H7 (cell line): ENCODE results near the gene FOXN3. TPM values are rescaled to one million over a fixed set of nuclear protein-coding genes. Genes with fewer than 3 reads are reported as not detected.
A peak's percentile ranks its signal among the peaks of the same experiment; 100 is the strongest.

Source experiments
- DNase-seq: peaks from one replicate; pipeline ENCODE4 v3.0.0; 2012
- H3K27me3 ChIP-seq: 2 replicates; pipeline ENCODE4 v1.6.0; 2011; ENCODE audit warnings: mild to moderate bottlenecking, low read length; ENCODE audit not compliant: control insufficient read depth, insufficient read depth
- H3K36me3 ChIP-seq: replicated peaks from 2 replicates; pipeline ENCODE4 v1.5.1; 2011; ENCODE audit warnings: low read length; ENCODE audit not compliant: control insufficient read depth, insufficient read depth
- H3K4me3 ChIP-seq: 2 replicates; pipeline ENCODE4 v1.5.1; 2011; ENCODE audit warnings: low read depth, mild to moderate bottlenecking, control low read depth, low read length, moderate library complexity; ENCODE audit not compliant: insufficient read depth
- total RNA-seq: library from RNA; depleted of rRNA; stranded (reverse); fragments of >200 nt; shearing (Covaris generic); gene quantifications from 2 replicates; pipeline ENCODE4 v1.2.3, GENCODE V29; 2014

FOXN3 gene
- total RNA-seq, 1 experiment from 2014 or later, result 64.6 TPM

DNA sequence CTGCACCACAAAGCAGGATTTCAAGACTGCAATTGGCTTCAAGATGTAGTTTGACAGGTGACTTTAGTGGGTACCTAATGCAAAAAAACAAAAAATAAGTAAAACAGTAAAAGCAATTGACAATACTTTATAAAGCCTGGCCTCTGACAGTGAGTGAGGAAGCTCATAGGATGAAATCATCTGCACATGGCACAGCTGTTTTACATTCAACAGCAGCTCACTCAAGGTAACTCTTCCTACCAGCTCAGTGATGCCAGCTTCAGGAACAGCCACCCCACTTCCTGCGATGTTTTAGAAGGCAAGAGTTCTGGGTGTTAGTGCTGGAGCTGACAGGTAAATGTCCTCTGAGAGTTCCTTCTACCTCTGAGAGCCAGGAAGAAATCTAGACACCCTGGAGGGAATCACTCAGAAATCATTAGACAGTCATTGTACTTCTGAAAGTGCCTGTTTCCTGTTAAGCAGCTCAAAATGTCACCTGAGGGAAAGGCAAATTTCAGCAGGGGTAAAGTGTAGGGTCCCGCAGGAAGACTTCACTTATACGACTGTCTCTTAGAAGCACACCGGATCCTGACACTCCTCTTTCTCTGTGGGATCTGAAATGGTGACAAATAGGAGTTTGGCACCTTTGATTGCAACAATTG is 99.9 kb downstream of the FOXN3 start:
- no peak for DNase-seq
- Histone ChIP-seq H3K27me3 (no peaks in the 10 kb centered on the region), H3K4me3 (no peak overlapping the region), H3K36me3 (peaks cover 1% of the 10 kb centered on the region)

DNA sequence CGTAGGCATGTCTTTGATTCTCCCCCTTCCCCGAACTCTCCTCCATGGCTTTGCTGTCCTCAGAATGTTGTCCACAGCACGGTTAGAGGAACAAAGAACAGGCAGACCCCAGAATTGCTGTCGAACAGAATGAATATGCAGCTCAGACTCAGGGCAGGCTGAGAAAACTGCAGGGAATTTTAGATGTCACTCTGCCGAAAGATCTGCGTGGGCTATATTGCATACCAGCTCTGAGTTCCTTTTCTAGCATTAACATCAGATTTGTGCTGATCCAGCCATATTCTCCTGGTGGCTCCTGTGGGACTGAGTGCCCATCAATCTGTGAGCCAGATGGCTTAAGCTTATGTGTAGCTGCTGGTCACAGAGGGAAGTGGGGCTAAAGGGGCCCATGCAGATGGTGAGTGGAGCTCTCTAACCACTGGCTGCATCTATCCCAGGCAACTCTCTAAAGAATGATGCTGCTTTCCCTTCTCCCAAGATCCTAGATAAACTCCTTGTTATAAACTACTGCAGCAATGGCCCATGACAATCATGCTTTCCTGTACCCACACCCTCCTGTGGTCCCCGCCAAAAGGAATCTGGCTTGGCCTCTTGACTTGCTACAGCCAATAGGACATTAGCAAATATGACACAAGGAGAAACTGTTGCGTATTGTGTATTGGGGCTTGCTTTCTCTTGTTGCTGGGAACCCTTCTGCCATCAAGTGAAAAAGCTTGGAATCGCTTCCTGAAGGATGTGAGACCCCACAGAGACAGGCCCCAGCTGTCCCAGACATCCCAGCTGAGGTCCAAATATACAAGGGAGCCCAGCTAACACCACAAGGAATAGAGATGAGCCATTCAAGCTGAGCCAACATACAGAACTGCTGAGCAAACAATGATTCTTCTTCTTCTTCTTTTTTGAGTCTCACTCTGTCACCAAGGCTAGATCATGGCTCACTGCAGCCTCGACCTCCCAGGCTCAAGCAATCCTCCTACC is 101.3 kb downstream of the FOXN3 start:
- H3K4me3 ChIP-seq, result no peak overlapping the region
- peaks cover 1% of the 10 kb centered on the region for H3K36me3 ChIP-seq

DNA sequence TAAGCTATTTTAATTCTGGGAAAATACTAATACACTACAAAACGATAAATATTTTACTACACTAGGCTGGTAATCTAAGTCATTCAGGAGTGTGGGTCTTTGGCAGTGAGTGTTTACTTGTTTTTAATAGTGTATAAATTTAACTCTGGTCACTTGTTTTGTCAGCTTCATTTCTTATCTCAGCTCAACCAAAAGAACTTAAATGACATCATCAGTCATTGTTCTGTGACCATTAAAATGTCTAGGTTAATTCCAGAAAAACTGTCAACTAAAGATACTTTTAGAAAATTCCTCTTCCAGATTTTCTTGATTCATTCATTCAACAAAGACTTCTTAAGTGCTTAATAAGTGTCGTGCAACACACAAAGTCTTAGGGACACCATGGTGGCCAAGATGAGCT is 102.8 kb downstream of the FOXN3 start:
- no peaks in the 10 kb centered on the region for H3K27me3 ChIP-seq
- no peak for DNase-seq
- peaks cover 1% of the 10 kb centered on the region for H3K36me3 ChIP-seq
- H3K4me3 ChIP-seq, result no peak overlapping the region

More for the DNA sequence above, 101.3 kb downstream of the FOXN3 start:
- no peak for DNase-seq
- H3K27me3 ChIP-seq, result no peaks in the 10 kb centered on the region

DNA sequence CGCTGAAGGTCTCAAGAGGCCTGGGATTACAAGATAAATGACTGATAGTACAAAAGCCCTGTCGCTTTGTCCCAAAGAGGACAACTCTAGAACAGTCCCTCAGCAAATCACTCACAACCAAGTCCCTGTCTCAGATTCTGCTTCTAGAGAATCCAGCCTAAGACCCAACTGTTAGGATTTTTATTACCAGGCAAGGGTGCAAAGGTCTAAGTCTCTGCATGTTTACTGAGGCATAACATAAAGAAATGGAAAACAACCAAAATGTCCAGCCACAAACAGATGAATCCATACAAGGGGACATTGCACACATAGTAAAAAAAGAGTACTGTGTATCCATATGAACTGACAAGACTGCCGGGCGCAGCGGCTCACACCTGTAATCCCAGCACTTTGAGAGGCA is 104.1 kb downstream of the FOXN3 start:
- H3K36me3 ChIP-seq, result peaks cover 1% of the 10 kb centered on the region
- H3K4me3 ChIP-seq, result no peak overlapping the region
- DNase-seq, result no peak
- no peaks in the 10 kb centered on the region for H3K27me3 ChIP-seq

DNA sequence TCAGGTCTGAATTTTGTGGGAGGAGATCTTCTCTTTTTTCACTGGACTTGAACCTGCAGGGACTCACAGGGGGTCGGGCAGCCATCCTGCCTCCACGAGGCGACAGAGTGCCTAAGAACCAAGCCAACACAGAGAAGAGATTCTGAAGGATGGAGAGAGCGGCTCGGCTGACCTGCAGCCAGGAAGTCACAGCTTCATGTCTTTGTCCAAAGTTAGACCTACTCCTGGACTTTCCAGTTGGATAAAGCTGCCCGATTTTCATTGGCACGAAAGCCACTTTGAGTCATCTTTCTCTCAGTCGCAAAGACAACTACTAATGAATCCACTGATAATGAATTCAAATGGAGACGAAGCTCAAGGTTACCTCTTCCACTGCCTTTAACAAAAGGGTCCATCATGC is 106.8 kb downstream of the FOXN3 start:
- no peaks in the 10 kb centered on the region; the same call in 1 of the 2 replicates for H3K36me3 ChIP-seq
- no peak for DNase-seq

DNA sequence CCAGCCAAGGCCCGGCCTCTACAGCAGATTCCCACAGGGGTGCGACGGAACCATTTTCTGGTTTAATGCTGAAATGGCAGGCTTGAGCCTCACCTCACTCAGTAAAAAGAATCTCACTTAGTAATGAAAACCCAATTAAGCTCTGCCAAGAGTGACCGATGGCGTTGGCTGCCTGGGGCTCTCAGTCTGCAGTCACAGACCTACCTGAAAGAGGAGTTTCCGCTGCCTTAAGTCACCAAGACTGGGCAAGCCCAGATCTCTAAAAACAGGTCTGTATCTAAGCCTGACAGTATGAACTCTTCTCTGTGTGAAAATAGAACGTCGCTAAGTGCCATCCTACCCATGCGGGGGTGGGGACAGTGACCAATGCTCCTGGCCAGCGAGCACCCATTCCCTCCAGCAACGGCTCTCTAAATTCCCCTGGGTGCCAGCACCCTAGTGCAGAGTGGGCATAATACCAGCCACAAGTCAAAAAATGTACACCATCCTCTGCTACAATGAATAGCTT is 107.3 kb downstream of the FOXN3 start:
- Histone ChIP-seq H3K27me3 (no peaks in the 10 kb centered on the region), H3K36me3 (no peaks in the 10 kb centered on the region; the same call in 1 of the 2 replicates), H3K4me3 (no peak overlapping the region)
- DNase-seq, result no peak

More for the DNA sequence above, 106.8 kb downstream of the FOXN3 start:
- H3K4me3 ChIP-seq, result no peak overlapping the region
- H3K27me3 ChIP-seq, result no peaks in the 10 kb centered on the region

DNA sequence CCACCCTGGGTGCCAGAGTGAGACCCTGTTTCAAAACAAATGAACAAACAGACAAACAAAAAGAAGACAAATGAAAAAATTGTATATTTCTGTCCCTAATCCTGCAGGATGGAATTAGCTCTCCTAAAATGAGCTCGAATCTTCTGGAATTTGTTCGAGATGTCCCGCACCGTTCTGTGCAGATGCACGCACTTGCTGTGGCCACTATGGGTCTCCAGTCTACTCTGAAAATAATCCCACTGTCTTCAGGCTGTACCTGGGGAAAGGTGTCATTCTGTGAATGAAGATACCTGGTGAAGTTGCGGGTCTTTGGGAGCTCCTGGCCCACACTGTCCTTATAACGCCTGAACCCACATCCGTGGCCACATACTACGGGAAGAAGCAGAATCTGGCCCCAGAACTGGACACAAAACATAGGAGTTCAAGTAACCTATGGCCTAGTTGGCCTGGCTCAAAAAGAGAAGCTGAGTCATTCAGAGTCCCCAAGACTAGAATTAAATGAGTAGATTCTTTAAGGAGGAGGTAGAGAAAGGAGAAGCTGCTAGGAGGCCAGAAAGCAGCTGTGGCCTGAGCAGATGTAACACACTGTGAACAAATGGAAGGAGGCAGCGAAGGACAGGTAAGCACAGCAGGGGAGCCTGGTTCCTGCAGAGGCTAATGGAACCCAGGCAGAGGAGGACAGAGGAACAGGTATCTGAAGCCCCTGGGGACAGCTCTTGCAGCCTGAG is 108.6 kb downstream of the FOXN3 start:
- H3K4me3 ChIP-seq, result no peak overlapping the region
- no peaks in the 10 kb centered on the region for H3K36me3 ChIP-seq
- DNase-seq, result no peak
- H3K27me3 ChIP-seq, result no peaks in the 10 kb centered on the region

DNA sequence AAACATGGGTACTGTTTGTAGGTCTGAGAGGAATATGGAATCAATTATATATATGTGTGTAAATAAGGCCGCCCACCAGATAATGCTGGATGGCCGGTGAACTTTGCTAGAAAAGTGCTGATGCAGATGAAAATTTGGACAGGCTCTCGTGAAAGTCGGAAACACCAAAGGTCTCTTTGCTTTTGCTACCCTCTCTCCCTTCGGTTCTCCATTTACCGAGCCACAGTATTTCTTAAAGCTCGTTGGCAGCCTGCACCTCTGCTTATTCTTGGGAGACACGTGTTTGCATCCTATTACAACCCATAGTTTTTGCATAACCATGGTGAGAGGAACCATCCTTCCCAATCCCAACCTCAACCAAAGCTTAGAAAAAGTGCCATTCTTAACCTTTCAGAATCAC is 109.6 kb downstream of the FOXN3 start:
- DNase-seq, result no peak
- Histone ChIP-seq H3K36me3 (peaks cover 2% of the 10 kb centered on the region; the same call in 1 of the 2 replicates), H3K27me3 (no peaks in the 10 kb centered on the region), H3K4me3 (no peak overlapping the region)

DNA sequence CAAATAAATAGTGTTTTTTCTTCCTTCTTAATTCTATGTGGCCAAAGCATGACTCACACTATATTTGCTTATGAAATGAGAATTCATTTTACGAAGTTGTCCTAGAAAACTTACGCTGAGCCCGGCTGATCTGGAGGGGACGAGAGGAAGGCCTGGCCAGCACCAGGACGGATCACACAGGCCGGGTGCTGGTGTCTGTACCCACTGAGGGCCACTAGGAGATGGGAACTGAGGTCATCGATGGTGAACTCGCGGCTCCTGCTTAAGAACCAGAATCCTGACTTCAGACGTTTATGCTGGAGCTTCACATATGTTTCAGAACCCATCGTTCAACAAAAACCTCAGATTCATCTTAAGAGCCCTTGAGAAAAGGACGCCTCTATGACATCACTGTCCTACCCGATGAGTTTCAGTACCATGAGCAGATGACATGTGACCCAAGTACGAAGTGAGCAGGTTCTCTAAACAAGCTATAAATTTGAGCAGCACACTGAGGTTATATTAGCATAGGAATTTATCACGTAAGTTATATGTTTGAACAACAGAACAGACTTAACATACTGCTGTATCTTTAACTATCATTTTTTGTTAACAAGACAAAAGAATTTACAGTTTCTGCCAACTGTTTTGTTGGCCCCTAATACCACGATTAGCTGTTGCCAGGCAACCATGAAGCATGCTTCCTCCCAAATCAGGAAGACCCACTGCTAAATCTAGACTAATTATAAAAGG is 111.9 kb downstream of the FOXN3 start:
- Histone ChIP-seq H3K27me3 (no peaks in the 10 kb centered on the region), H3K4me3 (no peak overlapping the region), H3K36me3 (peaks cover 4% of the 10 kb centered on the region; the same call in 1 of the 2 replicates)
- no peak for DNase-seq

DNA sequence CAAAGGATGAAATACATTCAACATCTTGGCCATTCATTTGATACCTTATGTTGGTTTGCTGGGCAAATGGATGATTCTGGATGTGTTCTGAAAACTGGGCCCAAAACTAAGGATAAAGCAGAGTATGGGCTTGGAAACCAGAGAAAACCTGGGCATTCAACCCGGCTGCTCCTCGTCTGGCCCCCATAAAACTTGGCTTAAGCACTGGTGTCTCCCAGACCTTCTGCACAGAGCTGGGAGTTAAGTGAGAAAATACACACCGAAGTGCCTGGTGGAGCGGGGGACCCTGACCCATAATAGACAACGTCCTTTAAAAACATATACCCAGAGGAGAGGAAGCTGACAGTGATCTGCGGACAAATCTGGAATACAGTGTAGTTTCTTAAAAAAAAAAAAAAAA is 112.5 kb downstream of the FOXN3 start:
- Histone ChIP-seq H3K36me3 (peaks cover 4% of the 10 kb centered on the region), H3K4me3 (no peak overlapping the region), H3K27me3 (no peaks in the 10 kb centered on the region)
- DNase-seq, result no peak

DNA sequence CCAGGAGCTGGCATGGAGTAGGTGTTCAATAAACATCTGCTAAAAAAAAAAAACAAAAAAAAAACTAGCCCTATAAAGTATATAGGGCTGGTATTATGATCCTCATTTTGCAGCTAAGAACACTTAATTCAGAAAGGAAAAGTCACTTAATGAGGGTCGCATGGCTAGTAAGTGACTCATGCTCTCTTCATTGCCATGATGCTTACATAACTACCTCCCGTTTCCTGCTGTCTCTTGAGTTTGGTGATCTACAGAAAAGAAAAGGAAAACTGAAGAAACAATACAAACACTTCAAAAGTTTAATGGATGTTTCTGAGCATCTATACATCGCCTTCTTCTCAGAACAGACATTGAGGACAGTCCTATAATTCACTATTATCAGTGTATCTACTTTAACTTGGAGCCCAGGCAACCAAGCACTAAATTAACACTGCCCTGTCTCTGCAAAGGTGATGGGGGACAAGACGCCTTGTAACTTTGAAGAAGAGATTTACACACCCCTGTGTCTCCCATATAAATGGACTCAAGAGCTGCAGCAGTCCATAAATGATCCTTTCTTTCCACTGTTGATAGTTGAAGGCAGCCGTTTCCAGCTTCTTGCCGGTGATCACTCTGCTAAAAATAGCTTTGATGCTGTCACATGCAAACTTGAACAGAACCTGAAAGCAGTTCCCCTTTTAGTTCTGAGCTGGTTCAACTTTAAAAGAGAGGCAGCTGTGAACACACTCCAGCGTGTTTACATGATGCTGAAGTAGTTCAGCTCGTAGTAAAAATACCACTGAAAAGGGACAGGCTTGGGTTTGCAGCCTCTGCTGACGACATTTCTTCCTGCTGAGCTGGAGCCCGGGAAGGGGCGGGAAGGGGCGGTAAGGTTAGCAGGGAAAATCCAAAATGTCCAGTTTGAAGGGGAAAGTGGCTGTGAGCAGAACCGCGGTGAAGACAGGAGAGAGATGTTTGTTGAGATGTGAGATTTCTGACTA is 113.3 kb downstream of the FOXN3 start:
- Histone ChIP-seq H3K27me3 (no peaks in the 10 kb centered on the region), H3K4me3 (no peak overlapping the region), H3K36me3 (peaks cover 6% of the 10 kb centered on the region)
- DNase-seq, result peak; percentile 28

DNA sequence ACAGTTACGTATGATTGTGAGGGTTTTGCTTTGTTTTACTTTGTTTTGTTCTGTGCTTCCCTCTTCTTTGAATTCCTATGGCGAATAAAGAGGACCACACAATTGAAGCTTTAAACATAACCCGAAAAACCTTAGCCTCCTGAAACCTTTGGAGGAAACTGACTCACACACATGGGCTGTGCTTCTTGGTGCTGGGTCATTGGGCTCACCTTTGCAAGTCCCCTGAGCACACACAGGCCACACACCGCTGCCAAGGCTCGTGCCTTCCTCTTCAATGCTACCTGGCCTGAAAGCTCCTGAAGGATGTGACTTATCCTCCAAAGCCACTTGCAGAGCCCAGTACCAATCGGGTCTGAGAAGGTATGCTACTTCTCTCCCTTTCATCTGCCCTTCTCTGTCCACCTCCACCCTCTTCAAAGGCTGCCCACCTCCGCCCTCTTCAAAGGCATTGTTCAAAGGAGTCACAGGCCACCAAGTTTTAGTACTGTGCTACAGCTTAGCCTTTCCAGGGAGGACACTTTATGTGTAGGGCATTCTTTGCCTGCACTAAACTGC is 114.6 kb downstream of the FOXN3 start:
- peaks cover 6% of the 10 kb centered on the region for H3K36me3 ChIP-seq
- H3K27me3 ChIP-seq, result no peaks in the 10 kb centered on the region
- DNase-seq, result no peak
- H3K4me3 ChIP-seq, result no peak overlapping the region

DNA sequence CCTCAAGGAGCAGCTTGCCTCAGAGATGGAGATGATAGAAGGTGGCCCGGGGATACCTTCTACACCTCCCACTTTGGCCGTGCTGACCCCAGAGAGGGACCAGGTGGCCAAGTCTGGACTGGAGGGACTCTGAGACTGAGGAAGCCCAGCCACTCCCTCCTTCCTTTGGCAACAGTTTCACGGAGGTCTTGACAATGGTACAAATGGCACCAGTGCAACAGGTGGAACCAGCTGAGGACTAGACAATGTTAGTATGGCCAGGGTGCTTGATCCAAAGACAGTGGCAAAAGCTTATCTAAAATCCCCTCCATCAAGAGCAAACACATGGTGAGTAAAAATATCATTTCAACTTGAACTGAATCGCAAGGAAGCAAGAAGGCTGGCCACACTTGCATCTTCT is 117.4 kb downstream of the FOXN3 start:
- H3K27me3 ChIP-seq, result no peaks in the 10 kb centered on the region
- peaks cover 6% of the 10 kb centered on the region for H3K36me3 ChIP-seq
- DNase-seq, result no peak
- H3K4me3 ChIP-seq, result no peak overlapping the region
